H1 (cell line): Measurements from ENCODE around the gene UHRF1. TPM values are rescaled to one million over a fixed set of nuclear protein-coding genes. Genes with fewer than 3 reads are reported as not detected.

Experiments used
- CTCF ChIP-seq, 3 experiments: IDR thresholded peaks; 1 replicate in 2 of 3; 2 replicates in 1 of 3; pipeline versions ENCODE4 v1.5.1 to v1.6.1; 2011; ENCODE audit warnings: low read length in 3 of 3, mild to moderate bottlenecking in 3 of 3, inconsistent platforms in 2 of 3, low read depth in 1 of 3, moderate library complexity in 1 of 3; ENCODE audit not compliant: insufficient read depth in 1 of 3; ENCODE audit errors: control extremely low read depth in 1 of 3
- EP300 ChIP-seq, 2 experiments: IDR thresholded peaks; 1 replicate in 1 of 2; 2 replicates in 1 of 2; pipeline ENCODE4 v1.6.1; 2011 to 2012; ENCODE audit warnings: low read depth in 2 of 2, low read length in 2 of 2, mild to moderate bottlenecking in 2 of 2, borderline replicate concordance in 1 of 2, inconsistent platforms in 1 of 2, moderate library complexity in 1 of 2
- JUND ChIP-seq: IDR thresholded peaks from 2 replicates; pipeline ENCODE4 v1.6.1; 2011; ENCODE audit warnings: mild to moderate bottlenecking, improper control_type of control experiment, low read length
- polyA plus RNA-seq, 7 experiments: library from polyadenylated mRNA; depleted of rRNA in 3 of 7; stranded (reverse) in 5 of 7; unstranded in 2 of 7; fragments of >200 nt in 5 of 7; fragments of 200-250 nt in 2 of 7; gene quantifications; 1 replicate in 5 of 7; 2 replicates in 1 of 7; 4 replicates in 1 of 7; pipeline versions ENCODE4 v1.2.1 to v1.2.3, GENCODE V29; 2011 to 2013; ENCODE audit warnings: missing spikeins in 2 of 7, mixed read lengths in 2 of 7
- total RNA-seq: library from RNA; stranded (reverse); fragmentation: NEBNext Ultra II Directional; extraction: Animal tissue kit (Norgen Biotek cat#: 25700); gene quantifications from 2 replicates; pipeline ENCODE4 v1.2.1, GENCODE V29; 2021

UHRF1 gene
- total and polyA plus RNA-seq, 2 of the 8 experiments (the other 6 are each of a cell fraction or from before 2014, with no cell fraction given), result 14.7 to 65.8 TPM

- TF ChIP-seq EP300 (IDR thresholded peaks at IDR 0.05; ENCODE audit: borderline replicate concordance in 1 of 2, low read depth in 2 of 2, low read length in 2 of 2), result no peak
- no peak for TF ChIP-seq CTCF (IDR thresholded peaks at IDR 0.05; ENCODE audit: control extremely low read depth in 1 of 3, insufficient read depth in 1 of 3, low read depth in 1 of 3, low read length in 3 of 3)
- TF ChIP-seq JUND, result no peak
These were observed 62.7 kb downstream of the UHRF1 start (continued) for GRCh38 chr19:4971816-4972495.
